Measurements from ENCODE around the gene PTPRG.

DNA sequence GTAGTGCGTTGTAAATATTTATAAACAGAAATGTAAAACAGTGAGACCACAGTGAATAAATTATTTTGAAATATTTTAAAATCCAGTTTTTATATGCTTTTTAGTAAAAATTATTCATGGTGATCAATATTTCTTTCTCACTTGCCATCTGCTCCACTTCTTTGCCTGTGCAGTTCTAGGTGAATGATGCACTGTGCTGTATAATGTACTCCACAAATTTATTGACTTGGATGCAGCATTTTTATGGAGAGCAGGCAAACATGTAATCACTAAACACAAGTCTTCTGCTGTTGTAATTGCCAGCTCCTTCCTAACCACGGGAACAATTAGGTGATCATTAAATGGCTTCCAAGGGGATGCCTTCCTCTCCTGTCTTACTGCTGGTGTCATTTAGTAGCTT lies 395.9 kb downstream of the PTPRG start:
- TF ChIP-seq CTCF (IDR thresholded peaks at IDR 0.05): no peak
- TF ChIP-seq POLR2A (IDR thresholded peaks at IDR 0.05): no peak
